ENCODE results near the gene CCDC106.

- TF ChIP-seq TCF7L2 (IDR thresholded peaks at IDR 0.05; ENCODE audit: borderline replicate concordance, low read depth, low read length): no peak
- TF ChIP-seq SP2 (tag by site-specific recombination; IDR thresholded peaks at IDR 0.05): no peak
- TF ChIP-seq CTCF (tag by site-specific recombination; IDR thresholded peaks at IDR 0.05): no peak
- no peak for TF ChIP-seq PBX3 (CRISPR knock-in tag; IDR thresholded peaks at IDR 0.05)
- TF ChIP-seq PATZ1 (tag by site-specific recombination; IDR thresholded peaks at IDR 0.05): no peak
- TF ChIP-seq MYNN (tag by site-specific recombination; IDR thresholded peaks at IDR 0.05; ENCODE audit: borderline replicate concordance): no peak
- TF ChIP-seq HOXA7 (CRISPR knock-in tag; IDR thresholded peaks at IDR 0.05; ENCODE audit: borderline replicate concordance): no peak
- TF ChIP-seq ZNF174 (tag by site-specific recombination; IDR thresholded peaks at IDR 0.05): no peak
- TF ChIP-seq ZNF670 (tag by site-specific recombination; IDR thresholded peaks at IDR 0.05; ENCODE audit: low read depth): no peak
- no peak for TF ChIP-seq PRDM4 (tag by site-specific recombination; IDR thresholded peaks at IDR 0.05)
- TF ChIP-seq REST (tag by site-specific recombination; IDR thresholded peaks at IDR 0.05): no peak
- no peak for TF ChIP-seq ZNF416 (tag by site-specific recombination; IDR thresholded peaks at IDR 0.05)
- TF ChIP-seq ZNF473 (tag by site-specific recombination; IDR thresholded peaks at IDR 0.05): no peak
- no peak for TF ChIP-seq ZNF76 (tag by site-specific recombination; IDR thresholded peaks at IDR 0.05; ENCODE audit: borderline replicate concordance, low read depth)
Measured at GRCh38 chr19:55645512-55645881, 2.5 kb upstream of the CCDC106 start.
